WERI-Rb-1 (cell line): ENCODE results near the gene MANF.

Experiments used
- DNase-seq: peaks from one replicate; pipeline ENCODE4 v3.0.0-alpha.2; 2020
- H3K27ac ChIP-seq: fragments of 250-450 bp; sonication (Bioruptor Pico); 2 replicates; pipeline ENCODE4 v1.5.1; 2020; ENCODE audit warnings: mild to moderate bottlenecking, moderate library complexity
- H3K27me3 ChIP-seq: fragments of 250-450 bp; sonication (Bioruptor Pico); 2 replicates; pipeline ENCODE4 v1.5.1; 2021; ENCODE audit warnings: mild to moderate bottlenecking, low read depth, moderate library complexity; ENCODE audit not compliant: insufficient read depth, severe bottlenecking
- H3K36me3 ChIP-seq: fragments of 250-450 bp; sonication (Bioruptor Pico); 2 replicates; pipeline ENCODE4 v1.5.1; 2020; ENCODE audit warnings: mild to moderate bottlenecking, moderate library complexity
- H3K4me3 ChIP-seq: 2 replicates; pipeline ENCODE4 v1.5.1; 2011; ENCODE audit warnings: low read depth, mild to moderate bottlenecking, control low read depth, low read length
- H3K9me3 ChIP-seq: fragments of 250-450 bp; sonication (Bioruptor Pico); 2 replicates; pipeline ENCODE4 v1.5.1; 2021; ENCODE audit warnings: mild to moderate bottlenecking, moderate library complexity; ENCODE audit not compliant: severe bottlenecking
- CTCF ChIP-seq: IDR thresholded peaks from 2 replicates; pipeline ENCODE4 v1.5.1; 2011; ENCODE audit warnings: low read depth, mild to moderate bottlenecking, control low read depth, inconsistent platforms, low read length

The MANF gene

DNA sequence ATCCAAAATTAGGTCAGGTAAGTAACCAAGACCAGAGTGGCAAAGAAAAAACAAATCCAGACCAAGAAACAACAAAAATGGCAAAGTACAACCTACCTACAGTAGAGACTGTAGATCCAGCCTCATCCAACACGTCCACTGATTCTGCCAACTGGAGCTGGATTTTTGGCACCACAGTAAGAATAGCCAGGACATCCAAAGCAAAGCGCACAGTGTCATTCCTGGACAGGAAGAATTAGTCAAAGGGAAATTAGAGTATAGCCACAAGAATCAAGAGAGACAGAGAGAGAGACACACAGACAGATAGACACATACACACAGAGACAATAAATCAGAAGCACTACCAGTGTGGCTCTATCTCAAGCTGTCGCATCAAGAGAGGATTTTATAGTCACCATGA is 37.1 kb downstream of the MANF start:
- Histone ChIP-seq H3K27ac (no peak overlapping the region), H3K36me3 (peaks cover 53% of the 10 kb centered on the region), H3K27me3 (no peaks in the 10 kb centered on the region), H3K9me3 (no peaks in the 10 kb centered on the region), H3K4me3 (no peak overlapping the region)
- DNase-seq = no peak
- no peak for TF ChIP-seq CTCF

- DNase-seq = no peak
- H3K36me3 ChIP-seq = peaks cover 49% of the 10 kb centered on the region
- no peaks in the 10 kb centered on the region for H3K9me3 ChIP-seq
- H3K27me3 ChIP-seq = no peaks in the 10 kb centered on the region
- TF ChIP-seq CTCF = no peak
- H3K27ac ChIP-seq = no peak overlapping the region
- no peak overlapping the region for H3K4me3 ChIP-seq
Observed at GRCh38 chr3:51426921-51427320, 41.8 kb downstream of the MANF start.

- H3K27me3 ChIP-seq = no peaks in the 10 kb centered on the region
- no peak overlapping the region for H3K4me3 ChIP-seq
- no peak for TF ChIP-seq CTCF
- H3K9me3 ChIP-seq = no peaks in the 10 kb centered on the region
- no peak for DNase-seq
- H3K27ac ChIP-seq = no peak overlapping the region
- H3K36me3 ChIP-seq = peaks cover 50% of the 10 kb centered on the region
Observed at GRCh38 chr3:51429138-51429537, 44.0 kb downstream of the MANF start.

DNA sequence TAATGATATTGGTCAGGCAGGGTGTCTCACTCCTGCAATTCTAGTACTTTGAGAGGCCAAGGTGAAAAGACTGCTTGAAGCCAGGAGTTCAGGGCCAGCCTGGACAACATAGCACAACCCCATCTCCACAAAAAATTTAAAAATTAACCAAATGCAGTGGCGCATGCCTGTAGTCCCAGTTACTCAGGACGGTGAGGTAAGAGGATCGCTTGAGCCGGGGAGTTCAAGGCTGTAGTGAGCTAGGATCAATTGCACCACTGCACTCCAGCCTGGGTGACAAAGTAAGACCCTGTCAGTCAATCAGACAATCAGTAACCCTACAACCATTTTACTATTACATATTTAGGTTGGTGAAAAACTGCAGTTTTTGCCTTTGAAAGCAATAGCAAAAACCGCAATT is 49.0 kb downstream of the MANF start:
- H3K27ac ChIP-seq = no peak overlapping the region
- TF ChIP-seq CTCF = no peak
- H3K4me3 ChIP-seq = no peak overlapping the region
- no peaks in the 10 kb centered on the region for H3K9me3 ChIP-seq
- H3K36me3 ChIP-seq = peaks cover 51% of the 10 kb centered on the region
- no peak for DNase-seq
- no peaks in the 10 kb centered on the region for H3K27me3 ChIP-seq

- H3K27ac ChIP-seq = no peak overlapping the region
- H3K4me3 ChIP-seq = no peak overlapping the region
- peak; percentile 86 for TF ChIP-seq CTCF
- peak; percentile 59 for DNase-seq
- H3K9me3 ChIP-seq = no peaks in the 10 kb centered on the region
- no peaks in the 10 kb centered on the region for H3K27me3 ChIP-seq
- peaks cover 49% of the 10 kb centered on the region for H3K36me3 ChIP-seq
Observed at GRCh38 chr3:51434746-51435327, 49.7 kb downstream of the MANF start.

GRCh38 chr3:51436998-51437639 is 52.0 kb downstream of the MANF start:
- Histone ChIP-seq H3K27me3 (no peaks in the 10 kb centered on the region), H3K27ac (no peak overlapping the region), H3K4me3 (no peak overlapping the region), H3K9me3 (no peaks in the 10 kb centered on the region), H3K36me3 (peaks cover 56% of the 10 kb centered on the region)
- TF ChIP-seq CTCF = no peak
- no peak for DNase-seq
